IMR-90 (cell line): ENCODE results near the gene MOCS2.

Experiments used
- CEBPB ChIP-seq: IDR thresholded peaks from 2 replicates; pipeline ENCODE4 v1.6.1; 2012; ENCODE audit warnings: low read depth, low read length, improper control_type of control experiment
- POLR2A ChIP-seq: IDR thresholded peaks from 2 replicates; pipeline ENCODE4 v1.6.1; 2012; ENCODE audit warnings: mild to moderate bottlenecking, low read depth, low read length
- SMC3 ChIP-seq: fragments of 150-350 bp; IDR thresholded peaks from 2 replicates; pipeline ENCODE4 v1.6.1; 2016; ENCODE audit warnings: low read depth, mild to moderate bottlenecking, antibody characterized with exemption, low read length, moderate library complexity
- TF ChIP-seq, protein P1 (sequence below): conservative IDR thresholded peaks from 2 replicates; pipeline ENCODE4 v1.5.1; 2012; ENCODE audit warnings: mild to moderate bottlenecking, low read depth, low read length, improper control_type of control experiment

DNA sequence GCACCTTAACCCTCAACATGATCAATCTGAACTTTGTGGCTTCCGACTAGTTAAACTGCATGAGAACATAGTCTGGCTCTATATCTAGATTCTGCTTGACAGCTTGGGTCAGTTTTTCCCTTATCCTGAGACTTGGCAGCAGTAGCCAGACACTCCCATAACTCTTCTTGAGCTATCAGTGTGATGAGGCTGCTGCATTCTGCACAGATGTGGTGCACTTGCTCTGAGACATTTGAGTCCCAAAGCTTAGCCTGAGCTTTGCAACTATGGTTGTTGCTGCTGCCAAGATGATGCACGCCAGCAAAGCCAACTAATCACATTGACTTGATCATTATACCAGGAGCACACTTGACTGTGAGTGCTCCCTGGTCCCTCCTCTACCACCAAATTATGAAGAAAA lies 36.2 kb downstream of the MOCS2 start:
- TF ChIP-seq, protein P1, sequence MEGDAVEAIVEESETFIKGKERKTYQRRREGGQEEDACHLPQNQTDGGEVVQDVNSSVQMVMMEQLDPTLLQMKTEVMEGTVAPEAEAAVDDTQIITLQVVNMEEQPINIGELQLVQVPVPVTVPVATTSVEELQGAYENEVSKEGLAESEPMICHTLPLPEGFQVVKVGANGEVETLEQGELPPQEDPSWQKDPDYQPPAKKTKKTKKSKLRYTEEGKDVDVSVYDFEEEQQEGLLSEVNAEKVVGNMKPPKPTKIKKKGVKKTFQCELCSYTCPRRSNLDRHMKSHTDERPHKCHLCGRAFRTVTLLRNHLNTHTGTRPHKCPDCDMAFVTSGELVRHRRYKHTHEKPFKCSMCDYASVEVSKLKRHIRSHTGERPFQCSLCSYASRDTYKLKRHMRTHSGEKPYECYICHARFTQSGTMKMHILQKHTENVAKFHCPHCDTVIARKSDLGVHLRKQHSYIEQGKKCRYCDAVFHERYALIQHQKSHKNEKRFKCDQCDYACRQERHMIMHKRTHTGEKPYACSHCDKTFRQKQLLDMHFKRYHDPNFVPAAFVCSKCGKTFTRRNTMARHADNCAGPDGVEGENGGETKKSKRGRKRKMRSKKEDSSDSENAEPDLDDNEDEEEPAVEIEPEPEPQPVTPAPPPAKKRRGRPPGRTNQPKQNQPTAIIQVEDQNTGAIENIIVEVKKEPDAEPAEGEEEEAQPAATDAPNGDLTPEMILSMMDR = no peak
- TF ChIP-seq CEBPB (no peak), POLR2A (no peak), SMC3 (no peak)
